Lung (tissue), 12 donors: ENCODE measurements around the gene CD93. TPM values are rescaled to one million over a fixed set of nuclear protein-coding genes. Genes with fewer than 3 reads are reported as not detected.

ENCODE experiments used
- ATAC-seq: fragments of 200-7000 bp; cut with Tn5 transposase; one replicate; pipeline ENCODE4 v1.9.1; 2020; ENCODE audit warnings: moderate number of reproducible peaks; ENCODE audit not compliant: insufficient read depth, low FRiP score
- DNase-seq, 3 donors: peaks; one replicate each; pipeline ENCODE4 v3.0.0-alpha.2; 2013 to 2017
- H3K27ac ChIP-seq, 2 donors: one replicate each; pipeline ENCODE4 v1.5.1; 2013; ENCODE audit warnings: mild to moderate bottlenecking in 2 of 2, moderate library complexity in 2 of 2, control low read depth in 1 of 2, inconsistent platforms in 1 of 2, low read depth in 1 of 2, low read length in 1 of 2
- H3K27me3 ChIP-seq, 3 donors: one replicate each; pipeline ENCODE4 v1.5.1; 2013; ENCODE audit warnings: low read length in 2 of 3; ENCODE audit not compliant: control insufficient read depth in 3 of 3, insufficient read depth in 3 of 3
- H3K36me3 ChIP-seq, 4 donors: one replicate each; pipeline ENCODE4 v1.5.1; 2013; ENCODE audit warnings: low read length in 4 of 4, mild to moderate bottlenecking in 1 of 4, moderate library complexity in 1 of 4; ENCODE audit not compliant: control insufficient read depth in 4 of 4, insufficient read depth in 4 of 4
- H3K4me1 ChIP-seq, 5 donors: one replicate each; pipeline ENCODE4 v1.5.1; 2013; ENCODE audit warnings: low read length in 5 of 5, mild to moderate bottlenecking in 2 of 5, moderate library complexity in 1 of 5; ENCODE audit not compliant: control insufficient read depth in 5 of 5, insufficient read depth in 5 of 5
- H3K4me3 ChIP-seq: one replicate; pipeline ENCODE4 v1.5.1; 2013; ENCODE audit warnings: mild to moderate bottlenecking, control low read depth, moderate library complexity
- H3K9ac ChIP-seq, 2 donors: one replicate each; pipeline ENCODE4 v1.5.1; 2013; ENCODE audit warnings: low read length in 2 of 2, control low read depth in 1 of 2; ENCODE audit not compliant: insufficient read depth in 1 of 2
- H3K9me3 ChIP-seq, 4 donors: one replicate each; pipeline ENCODE4 v1.5.1; 2013; ENCODE audit warnings: low read length in 3 of 4, mild to moderate bottlenecking in 1 of 4, moderate library complexity in 1 of 4; ENCODE audit not compliant: control insufficient read depth in 4 of 4, insufficient read depth in 3 of 4
- CTCF ChIP-seq: IDR thresholded peaks from 2 replicates; pipeline ENCODE4 v1.5.1; 2012; ENCODE audit warnings: mild to moderate bottlenecking; ENCODE audit errors: control extremely low read depth, extremely low read depth
- WGBS, 2 donors: extraction: QIAGEN DNeasy Blood & Tissue Kit; methylation state at CpG; one replicate each; pipeline ENCODE4 v1.1.7; 2013; 5-methylcytosine and 5-hydroxymethylcytosine counted together
- polyA plus RNA-seq, 2 donors: library from polyadenylated mRNA; stranded (reverse); fragments of 200-250 nt; gene quantifications; one replicate each; pipeline ENCODE4 v1.2.1, GENCODE V29; 2013
- total RNA-seq, 2 donors: library from RNA; depleted of rRNA in 1 of 2; stranded (reverse); fragments of >200 nt in 1 of 2; gene quantifications; one replicate each; pipeline ENCODE4 v1.2.1, GENCODE V29; 2014 to 2021
- donor health status: control.
- donor health status: control.
- donor health status: Bipolar disorder and iron deficiency.
- donor health status: healthy.
- donor health status: DM: yes; HTN: yes; CAD: no.

Gene CD93
- total and polyA plus RNA-seq, 4 donors = 17.9 to 239 (median 126) TPM

- 73 to 85% methylated on average over 17 of the region's 17 CpGs for WGBS, 2 donors
- Histone ChIP-seq H3K36me3 (no peaks in the 10 kb centered on the region), H3K4me3 (peak overlapping the region; percentile 53), H3K4me1 (peaks cover 0 to 37% (median 5%) of the 10 kb centered on the region in 5 donors), H3K27ac (peak overlapping the region; percentile 92 to 95), H3K9me3 (no peaks in the 10 kb centered on the region), H3K27me3 (no peaks in the 10 kb centered on the region), H3K9ac (no peak overlapping the region)
- DNase-seq (no peak), ATAC-seq (no peak)
- TF ChIP-seq CTCF = no peak
Measured at GRCh38 chr20:23084282-23084844, 1.8 kb downstream of the CD93 start.

GRCh38 chr20:23083553-23084220, 2.4 kb downstream of the CD93 start:
- Histone ChIP-seq H3K4me1 (peaks cover 0 to 43% (median 7%) of the 10 kb centered on the region in 5 donors), H3K36me3 (peaks cover 0 to 3% (median 0%) of the 10 kb centered on the region in 4 donors), H3K27ac (peak overlapping the region; percentile 92 to 95), H3K9me3 (no peaks in the 10 kb centered on the region), H3K27me3 (no peaks in the 10 kb centered on the region), H3K4me3 (peak overlapping the region; percentile 53), H3K9ac (no peak overlapping the region)
- 52 to 64% methylated on average over 15 of the region's 15 CpGs for WGBS, 2 donors
- TF ChIP-seq CTCF = no peak
- no peak for ATAC-seq
- peak in 1 of 3 donors; percentile 33 for DNase-seq

GRCh38 chr20:23082846-23083552, 3.1 kb downstream of the CD93 start:
- Histone ChIP-seq H3K9ac (no peak overlapping the region), H3K27ac (peak overlapping the region; percentile 92 to 95)

More at GRCh38 chr20:23082846-23083552, 3.1 kb downstream of the CD93 start:
- H3K27me3 ChIP-seq = no peaks in the 10 kb centered on the region
- 28 to 42% methylated on average over 9 of the region's 9 CpGs for WGBS, 2 donors
- H3K9me3 ChIP-seq = no peaks in the 10 kb centered on the region
- H3K4me3 ChIP-seq = no peak overlapping the region
- peak; percentile 55 to 69 (median 63) for DNase-seq
- H3K36me3 ChIP-seq = peaks cover 0 to 3% (median 0%) of the 10 kb centered on the region in 4 donors
- no peak for TF ChIP-seq CTCF
- H3K4me1 ChIP-seq = peaks cover 0 to 47% (median 9%) of the 10 kb centered on the region in 5 donors
- ATAC-seq = peak; percentile 39
